ENCODE measurements around the gene SMAD3. TPM values are rescaled to one million over a fixed set of nuclear protein-coding genes. Genes with fewer than 3 reads are reported as not detected.

Gene SMAD3
- polyA plus RNA-seq, 1 donor from 2014 or later: 1.0 TPM

GRCh38 chr15:67161881-67162280 is 96.5 kb downstream of the SMAD3 start:
- TF ChIP-seq EZH2 (IDR thresholded peaks at IDR 0.05; ENCODE audit: borderline replicate concordance, insufficient read depth, low read length, poor library complexity, severe bottlenecking) (no peak), SMC3 (conservative IDR thresholded peaks at IDR 0.05; ENCODE audit: poor library complexity) (no peak), MXI1 (conservative IDR thresholded peaks at IDR 0.05; ENCODE audit: poor library complexity, severe bottlenecking) (no peak), RAD21 (conservative IDR thresholded peaks at IDR 0.05) (no peak), CTCF (IDR thresholded peaks at IDR 0.05; ENCODE audit: poor library complexity, severe bottlenecking) (no peak), REST (IDR thresholded peaks at IDR 0.05; ENCODE audit: borderline replicate concordance) (no peak), TAF1 (IDR thresholded peaks at IDR 0.05; ENCODE audit: low read depth) (no peak), POLR2AphosphoS5 (IDR thresholded peaks at IDR 0.05) (no peak), EP300 (conservative IDR thresholded peaks at IDR 0.05; ENCODE audit: poor library complexity, severe bottlenecking) (no peak)
- Histone ChIP-seq H3K27ac (ENCODE audit: low read length) (no peak overlapping the region), H3K36me3 (ENCODE audit: insufficient read depth, low read length) (no peaks in the 10 kb centered on the region), H3K4me2 (ENCODE audit: low read length) (no peak overlapping the region), H3F3A (ENCODE audit: insufficient read depth, low read length, poor library complexity, severe bottlenecking) (no peaks in the 10 kb centered on the region), H3K4me3 (ENCODE audit: low read length) (no peak overlapping the region), H3K9ac (ENCODE audit: low read length) (no peak overlapping the region), H2AFZ (ENCODE audit: low read depth, low read length) (no peak overlapping the region), H3K27me3 (ENCODE audit: insufficient read depth, low read depth, low read length) (no peaks in the 10 kb centered on the region), H3K9me3 (ENCODE audit: low read length) (no peaks in the 10 kb centered on the region), H3K9me2 (ENCODE audit: insufficient read depth, low read length) (no peaks in the 10 kb centered on the region), H3K79me2 (replicated peaks; ENCODE audit: insufficient read depth, low read length) (no peaks in the 10 kb centered on the region), H4K20me1 (ENCODE audit: insufficient read depth) (no peaks in the 10 kb centered on the region)

GRCh38 chr15:67163180-67163579 is 97.8 kb downstream of the SMAD3 start:
- Histone ChIP-seq H3K27ac (ENCODE audit: low read length) (no peak overlapping the region), H3F3A (ENCODE audit: insufficient read depth, low read length, poor library complexity, severe bottlenecking) (no peaks in the 10 kb centered on the region), H3K9ac (ENCODE audit: low read length) (no peak overlapping the region), H3K79me2 (replicated peaks; ENCODE audit: insufficient read depth, low read length) (no peaks in the 10 kb centered on the region), H3K4me3 (ENCODE audit: low read length) (no peak overlapping the region), H2AFZ (ENCODE audit: low read depth, low read length) (no peak overlapping the region), H4K20me1 (ENCODE audit: insufficient read depth) (no peaks in the 10 kb centered on the region), H3K27me3 (ENCODE audit: insufficient read depth, low read depth, low read length) (no peaks in the 10 kb centered on the region), H3K4me2 (ENCODE audit: low read length) (no peak overlapping the region), H3K9me3 (ENCODE audit: low read length) (no peaks in the 10 kb centered on the region), H3K9me2 (ENCODE audit: insufficient read depth, low read length) (no peaks in the 10 kb centered on the region), H3K36me3 (ENCODE audit: insufficient read depth, low read length) (no peaks in the 10 kb centered on the region)
- TF ChIP-seq SMC3 (conservative IDR thresholded peaks at IDR 0.05; ENCODE audit: poor library complexity): no peak

GRCh38 chr15:67164401-67164791 is 99.0 kb downstream of the SMAD3 start:
- Histone ChIP-seq H3K9ac (ENCODE audit: low read length) (no peak overlapping the region), H3K27ac (ENCODE audit: low read length) (no peak overlapping the region), H3K79me2 (replicated peaks; ENCODE audit: insufficient read depth, low read length) (no peaks in the 10 kb centered on the region), H2AFZ (ENCODE audit: low read depth, low read length) (no peak overlapping the region), H3K4me2 (ENCODE audit: low read length) (no peak overlapping the region), H3K9me3 (ENCODE audit: low read length) (no peaks in the 10 kb centered on the region), H3K9me2 (ENCODE audit: insufficient read depth, low read length) (no peaks in the 10 kb centered on the region), H3F3A (ENCODE audit: insufficient read depth, low read length, poor library complexity, severe bottlenecking) (no peaks in the 10 kb centered on the region), H4K20me1 (ENCODE audit: insufficient read depth) (no peaks in the 10 kb centered on the region), H3K27me3 (ENCODE audit: insufficient read depth, low read depth, low read length) (no peaks in the 10 kb centered on the region), H3K4me3 (ENCODE audit: low read length) (no peak overlapping the region), H3K36me3 (ENCODE audit: insufficient read depth, low read length) (no peaks in the 10 kb centered on the region)
- no peak for TF ChIP-seq SMC3 (conservative IDR thresholded peaks at IDR 0.05; ENCODE audit: poor library complexity)
- no peak for TF ChIP-seq POLR2AphosphoS5 (IDR thresholded peaks at IDR 0.05)
- TF ChIP-seq MXI1 (conservative IDR thresholded peaks at IDR 0.05; ENCODE audit: poor library complexity, severe bottlenecking): no peak
- no peak for TF ChIP-seq RAD21 (conservative IDR thresholded peaks at IDR 0.05)
- TF ChIP-seq EP300 (conservative IDR thresholded peaks at IDR 0.05; ENCODE audit: poor library complexity, severe bottlenecking): no peak
- TF ChIP-seq REST (IDR thresholded peaks at IDR 0.05; ENCODE audit: borderline replicate concordance): no peak
- TF ChIP-seq CTCF (IDR thresholded peaks at IDR 0.05; ENCODE audit: poor library complexity, severe bottlenecking): no peak
- TF ChIP-seq TAF1 (IDR thresholded peaks at IDR 0.05; ENCODE audit: low read depth): no peak
- no peak for TF ChIP-seq EZH2 (IDR thresholded peaks at IDR 0.05; ENCODE audit: borderline replicate concordance, insufficient read depth, low read length, poor library complexity, severe bottlenecking)

Measured in neural cell (in vitro differentiated cells).